ENCODE data around the gene CLDN8. TPM values are rescaled to one million over a fixed set of nuclear protein-coding genes. Genes with fewer than 3 reads are reported as not detected.

The CLDN8 gene
- total and polyA plus RNA-seq, 2 of the 13 experiments (the other 11 are each of a cell fraction or from before 2014, with no cell fraction given), result not detected

DNA sequence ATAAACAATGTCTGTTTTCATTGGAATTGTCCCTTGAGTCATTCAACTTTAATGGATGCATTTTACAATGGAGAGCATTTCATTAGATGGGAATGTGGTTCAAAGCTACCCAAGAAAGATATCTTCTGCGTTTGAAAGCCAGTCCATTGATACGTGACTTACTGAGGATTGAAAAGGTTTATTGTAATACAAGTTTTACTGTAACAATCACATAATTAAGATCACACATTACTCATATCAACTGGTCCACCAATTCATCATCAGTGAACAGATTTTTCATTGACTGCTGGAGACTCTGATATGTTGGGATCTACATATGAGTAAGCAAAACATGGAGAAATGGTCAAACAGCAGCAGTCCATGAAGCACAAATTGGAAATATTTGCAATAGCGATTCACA, 34.0 kb upstream of the CLDN8 start (continued):
- TF ChIP-seq, protein P1, sequence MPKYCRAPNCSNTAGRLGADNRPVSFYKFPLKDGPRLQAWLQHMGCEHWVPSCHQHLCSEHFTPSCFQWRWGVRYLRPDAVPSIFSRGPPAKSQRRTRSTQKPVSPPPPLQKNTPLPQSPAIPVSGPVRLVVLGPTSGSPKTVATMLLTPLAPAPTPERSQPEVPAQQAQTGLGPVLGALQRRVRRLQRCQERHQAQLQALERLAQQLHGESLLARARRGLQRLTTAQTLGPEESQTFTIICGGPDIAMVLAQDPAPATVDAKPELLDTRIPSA (CRISPR knock-in tag; IDR thresholded peaks at IDR 0.05; ENCODE audit: borderline replicate concordance), result no peak
- TF ChIP-seq, protein P2, sequence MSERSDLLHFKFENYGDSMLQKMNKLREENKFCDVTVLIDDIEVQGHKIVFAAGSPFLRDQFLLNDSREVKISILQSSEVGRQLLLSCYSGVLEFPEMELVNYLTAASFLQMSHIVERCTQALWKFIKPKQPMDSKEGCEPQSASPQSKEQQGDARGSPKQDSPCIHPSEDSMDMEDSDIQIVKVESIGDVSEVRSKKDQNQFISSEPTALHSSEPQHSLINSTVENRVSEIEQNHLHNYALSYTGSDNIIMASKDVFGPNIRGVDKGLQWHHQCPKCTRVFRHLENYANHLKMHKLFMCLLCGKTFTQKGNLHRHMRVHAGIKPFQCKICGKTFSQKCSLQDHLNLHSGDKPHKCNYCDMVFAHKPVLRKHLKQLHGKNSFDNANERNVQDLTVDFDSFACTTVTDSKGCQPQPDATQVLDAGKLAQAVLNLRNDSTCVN (CRISPR knock-in tag; IDR thresholded peaks at IDR 0.05; ENCODE audit: borderline replicate concordance), result no peak

DNA sequence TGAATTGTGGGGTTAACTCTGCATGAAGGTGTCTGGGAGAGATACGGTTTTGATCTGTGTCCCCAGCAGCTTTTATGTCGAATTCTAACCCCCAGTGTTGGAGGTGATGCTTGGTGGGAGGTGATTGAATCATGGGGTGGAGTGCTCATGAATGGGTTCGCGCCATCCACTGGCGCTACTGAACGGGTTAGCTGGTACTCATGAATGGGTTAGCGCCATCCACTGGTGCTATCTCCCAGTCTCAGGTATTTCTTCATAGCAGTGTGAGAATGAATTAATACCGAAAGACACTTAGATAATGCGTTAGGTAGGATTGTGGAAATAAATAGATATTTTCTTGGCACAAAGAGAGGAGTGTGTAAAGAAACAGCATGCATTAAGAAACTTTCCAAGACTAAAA, 32.9 kb upstream of the CLDN8 start:
- TF ChIP-seq ZNF33B (CRISPR knock-in tag; IDR thresholded peaks at IDR 0.05) (no peak), ZNF816 (CRISPR knock-in tag; IDR thresholded peaks at IDR 0.05; ENCODE audit: borderline replicate concordance) (no peak), FOXJ3 (CRISPR knock-in tag; IDR thresholded peaks at IDR 0.05; ENCODE audit: borderline replicate concordance) (no peak), KDM5A (IDR thresholded peaks at IDR 0.05; ENCODE audit: borderline replicate concordance, low read length) (no peak), SP2 (CRISPR knock-in tag; IDR thresholded peaks at IDR 0.05) (no peak), KAT7 (CRISPR knock-in tag; IDR thresholded peaks at IDR 0.05; ENCODE audit: borderline replicate concordance) (no peak), ZNF598 (CRISPR knock-in tag; IDR thresholded peaks at IDR 0.05; ENCODE audit: borderline replicate concordance) (no peak), SOX13 (IDR thresholded peaks at IDR 0.05) (no peak), SOX13 (CRISPR knock-in tag; conservative IDR thresholded peaks at IDR 0.05 in 1 of 2, IDR thresholded peaks at IDR 0.05 in 1 of 2) (no peak), RFX5 (IDR thresholded peaks at IDR 0.05; ENCODE audit: low read depth, low read length) (no peak), PHF5A (CRISPR knock-in tag; IDR thresholded peaks at IDR 0.05; ENCODE audit: low read depth, unreplicated experiment) (no peak)
- TF ChIP-seq, protein P3, sequence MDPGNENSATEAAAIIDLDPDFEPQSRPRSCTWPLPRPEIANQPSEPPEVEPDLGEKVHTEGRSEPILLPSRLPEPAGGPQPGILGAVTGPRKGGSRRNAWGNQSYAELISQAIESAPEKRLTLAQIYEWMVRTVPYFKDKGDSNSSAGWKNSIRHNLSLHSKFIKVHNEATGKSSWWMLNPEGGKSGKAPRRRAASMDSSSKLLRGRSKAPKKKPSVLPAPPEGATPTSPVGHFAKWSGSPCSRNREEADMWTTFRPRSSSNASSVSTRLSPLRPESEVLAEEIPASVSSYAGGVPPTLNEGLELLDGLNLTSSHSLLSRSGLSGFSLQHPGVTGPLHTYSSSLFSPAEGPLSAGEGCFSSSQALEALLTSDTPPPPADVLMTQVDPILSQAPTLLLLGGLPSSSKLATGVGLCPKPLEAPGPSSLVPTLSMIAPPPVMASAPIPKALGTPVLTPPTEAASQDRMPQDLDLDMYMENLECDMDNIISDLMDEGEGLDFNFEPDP (CRISPR knock-in tag; conservative IDR thresholded peaks at IDR 0.05), result no peak
- no TSS peak for BruUV-seq (replicated peaks)
- no peak overlapping the region for H2AFZ ChIP-seq (ENCODE audit: low read length)
- H3K27me3 ChIP-seq (ENCODE audit: control insufficient read depth in 1 of 2, insufficient read depth in 2 of 2, low read length in 2 of 2), result no peaks in the 10 kb centered on the region
- FAIRE-seq, result no peak
- no peak overlapping the region for H3K4me2 ChIP-seq (ENCODE audit: low read depth, low read length)
- in situ Hi-C loops (cut with HindIII; ENCODE audit: extremely low pct_ligation_motif_present, low pct_unique_long_range_greater_than_20kb), result no loop called here
- intact Hi-C loops (cut with micrococcal nuclease; ENCODE audit: unreplicated experiment), result no loop called here
- H3K9me3 ChIP-seq (ENCODE audit: low read length), result peaks cover 79% of the 10 kb centered on the region
- no peak for DNase-seq (ENCODE audit: low spot score)
- H3K27ac ChIP-seq (ENCODE audit: extremely low read length, insufficient read depth, low read length), result no peak overlapping the region
- no peaks in the 10 kb centered on the region for H3K79me2 ChIP-seq (ENCODE audit: insufficient read depth, low read length)
- no peak for ATAC-seq
- ChIA-PET POLR2A (no interaction called here), CTCF (ENCODE audit: low intra/inter-chr PET ratio, low total read pairs) (no interaction called here)
- H3K9ac ChIP-seq (ENCODE audit: insufficient read depth, low read depth, low read length), result no peak overlapping the region
- H4K20me1 ChIP-seq (ENCODE audit: insufficient read depth, low read length), result no peaks in the 10 kb centered on the region
- no peak overlapping the region for H3K4me3 ChIP-seq (replicated peaks in 1 of 3; ENCODE audit: insufficient read depth in 1 of 3, low read depth in 2 of 3, low read length in 3 of 3)
- H3K4me1 ChIP-seq (ENCODE audit: insufficient read depth, low read length), result no peaks in the 10 kb centered on the region
- WGBS (ENCODE audit: low lambda C conversion rate), result 46% methylated on average over 9 of the region's 9 CpGs
- no peaks in the 10 kb centered on the region for H3K36me3 ChIP-seq (replicated peaks in 1 of 2; ENCODE audit: control insufficient read depth in 1 of 2, insufficient read depth in 2 of 2, low read length in 2 of 2)

Measured in HepG2 (cell line).